Coronary artery (tissue), 2 donors: ENCODE measurements around the gene DCTN3.

Experiments used
- DNase-seq: peaks from one replicate; pipeline ENCODE4 v3.0.0-alpha.2; 2017; ENCODE audit warnings: low spot score
- H3K27ac ChIP-seq, 2 donors: fragments of 200-600 bp; sonication (generic); one replicate each; pipeline ENCODE4 v1.5.1; 2016 to 2019
- H3K4me3 ChIP-seq: fragments of 200-600 bp; sonication (generic); 2 replicates; pipeline ENCODE4 v1.5.1; 2016; ENCODE audit warnings: mild to moderate bottlenecking, moderate library complexity
- TF ChIP-seq, protein P1 (sequence below): fragments of 200-600 bp; sonication (generic); IDR thresholded peaks from one replicate; pipeline ENCODE4 v1.5.1; 2019; ENCODE audit warnings: antibody characterized with exemption

DCTN3 gene

DNA sequence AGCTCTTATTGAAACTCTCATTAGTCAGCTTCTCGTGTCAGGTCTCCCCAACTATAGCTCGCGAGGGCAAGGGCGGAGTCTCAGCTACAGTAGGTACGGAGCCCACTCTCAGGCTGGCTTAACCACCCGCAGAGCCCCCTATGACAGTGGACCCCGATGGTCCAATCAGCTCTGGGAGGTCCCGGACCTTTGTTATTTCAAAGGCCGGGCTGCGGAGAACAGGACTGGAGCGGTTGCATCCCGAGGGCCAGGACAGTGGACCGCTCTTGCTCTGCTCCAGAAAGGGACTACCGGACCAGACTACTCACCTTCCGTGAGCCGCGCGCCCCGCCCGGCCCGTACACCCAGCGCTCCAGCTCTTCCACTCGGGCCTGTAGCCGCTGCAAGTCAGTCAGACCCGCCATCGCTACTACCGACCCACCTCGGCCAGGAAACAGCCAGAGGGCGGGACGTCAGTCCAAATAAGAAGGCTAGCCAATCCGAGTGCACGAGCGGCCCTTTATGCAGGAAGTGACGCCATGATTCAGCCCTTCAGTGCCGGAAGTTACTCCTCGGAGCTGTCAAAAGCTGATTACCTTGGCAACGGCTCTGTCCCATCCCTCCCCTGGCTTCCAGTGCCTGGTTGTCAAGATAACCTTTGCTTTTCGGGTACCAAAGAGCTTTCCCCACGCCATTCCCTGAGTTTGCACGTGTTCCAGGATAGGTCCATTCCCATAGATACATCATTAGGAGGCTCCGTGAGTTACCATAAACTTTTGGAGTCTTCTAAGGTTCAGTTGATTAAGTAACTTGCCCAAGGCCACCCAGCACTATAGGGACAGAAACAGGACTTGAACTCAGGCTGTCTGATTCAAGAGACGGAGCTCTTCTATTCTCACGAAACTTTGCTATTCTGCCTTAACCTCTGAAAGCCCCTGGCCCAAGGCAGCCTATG is at the start of gene DCTN3:
Gene DCTN3, minus strand, starts transcription at position 435 of the 934 bp plus-strand sequence. Its CDS starts 31 bp downstream, at position 404.
- TF ChIP-seq, protein P1, sequence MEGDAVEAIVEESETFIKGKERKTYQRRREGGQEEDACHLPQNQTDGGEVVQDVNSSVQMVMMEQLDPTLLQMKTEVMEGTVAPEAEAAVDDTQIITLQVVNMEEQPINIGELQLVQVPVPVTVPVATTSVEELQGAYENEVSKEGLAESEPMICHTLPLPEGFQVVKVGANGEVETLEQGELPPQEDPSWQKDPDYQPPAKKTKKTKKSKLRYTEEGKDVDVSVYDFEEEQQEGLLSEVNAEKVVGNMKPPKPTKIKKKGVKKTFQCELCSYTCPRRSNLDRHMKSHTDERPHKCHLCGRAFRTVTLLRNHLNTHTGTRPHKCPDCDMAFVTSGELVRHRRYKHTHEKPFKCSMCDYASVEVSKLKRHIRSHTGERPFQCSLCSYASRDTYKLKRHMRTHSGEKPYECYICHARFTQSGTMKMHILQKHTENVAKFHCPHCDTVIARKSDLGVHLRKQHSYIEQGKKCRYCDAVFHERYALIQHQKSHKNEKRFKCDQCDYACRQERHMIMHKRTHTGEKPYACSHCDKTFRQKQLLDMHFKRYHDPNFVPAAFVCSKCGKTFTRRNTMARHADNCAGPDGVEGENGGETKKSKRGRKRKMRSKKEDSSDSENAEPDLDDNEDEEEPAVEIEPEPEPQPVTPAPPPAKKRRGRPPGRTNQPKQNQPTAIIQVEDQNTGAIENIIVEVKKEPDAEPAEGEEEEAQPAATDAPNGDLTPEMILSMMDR = no peak
- Histone ChIP-seq H3K4me3 (peak within 1 kb of the TSS; percentile 97), H3K27ac (peak within 1 kb of the TSS; percentile 26 to 72)
- DNase-seq = peak; percentile 96

DNA sequence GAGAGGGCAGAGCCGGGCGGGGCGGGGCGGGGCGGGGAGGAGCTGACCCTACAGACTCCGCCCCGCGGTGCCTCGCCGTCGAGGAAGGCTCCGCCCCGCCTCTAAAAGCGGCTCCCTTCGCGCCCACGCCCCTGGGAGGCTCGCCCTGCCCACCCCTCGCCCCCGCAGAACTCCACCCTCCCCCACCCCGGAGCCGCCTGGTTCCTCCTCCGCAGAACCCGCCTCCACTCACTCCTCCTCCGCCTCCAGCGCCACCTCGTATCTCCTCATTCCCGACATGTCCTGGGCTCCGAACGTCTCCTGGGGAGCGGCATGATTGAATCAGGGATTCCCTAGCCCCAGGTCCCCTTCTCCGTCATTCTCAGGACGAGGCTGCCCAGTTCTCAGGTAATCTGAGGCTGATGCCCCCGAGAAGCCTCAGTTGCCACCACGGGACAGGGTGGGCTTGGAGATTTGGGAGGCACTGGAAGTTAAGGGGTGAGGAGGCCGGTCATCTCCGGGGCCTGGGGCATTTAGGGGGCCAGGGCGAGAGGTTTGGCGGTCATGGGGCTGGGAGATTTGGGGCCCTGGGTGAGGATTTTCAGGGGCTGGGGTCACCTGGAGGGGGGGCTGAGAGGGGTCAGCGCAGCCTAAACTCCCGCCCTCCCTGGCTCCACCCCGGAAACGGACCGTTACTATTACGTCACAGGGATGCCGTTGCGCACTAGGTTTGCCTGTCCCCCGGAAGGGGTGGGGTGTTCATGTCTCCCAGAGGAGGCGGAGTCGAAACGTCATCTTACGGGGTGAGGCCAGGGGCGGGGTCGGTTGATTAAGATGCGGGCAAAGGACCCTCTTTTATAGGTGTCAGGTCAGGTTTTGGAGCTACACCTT is 45.3 kb upstream of the DCTN3 start:
- DNase-seq = peak; percentile 96
- Histone ChIP-seq H3K27ac (peak overlapping the region; percentile 98 to 100), H3K4me3 (peak overlapping the region; percentile 92)
- TF ChIP-seq, protein P1 = no peak

DNA sequence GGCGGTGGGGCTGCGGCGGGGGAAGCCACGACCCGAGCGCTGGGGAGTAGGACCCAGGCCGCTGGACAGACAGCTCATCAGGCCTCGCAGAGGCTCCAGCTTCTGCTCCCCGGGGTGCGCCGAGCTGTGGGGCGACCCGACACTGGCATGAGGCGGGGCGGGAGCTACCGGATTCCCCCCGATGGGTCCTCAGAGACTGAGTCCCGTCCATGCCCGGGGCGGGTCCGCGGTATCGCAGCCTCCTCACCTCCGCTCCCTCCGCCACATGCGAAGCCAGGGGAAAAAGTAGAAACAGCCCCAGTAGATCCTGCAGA is 44.7 kb upstream of the DCTN3 start:
- TF ChIP-seq, protein P1 = no peak
- Histone ChIP-seq H3K27ac (peak overlapping the region; percentile 98 to 100), H3K4me3 (peak overlapping the region; percentile 92)
- no peak for DNase-seq

DNA sequence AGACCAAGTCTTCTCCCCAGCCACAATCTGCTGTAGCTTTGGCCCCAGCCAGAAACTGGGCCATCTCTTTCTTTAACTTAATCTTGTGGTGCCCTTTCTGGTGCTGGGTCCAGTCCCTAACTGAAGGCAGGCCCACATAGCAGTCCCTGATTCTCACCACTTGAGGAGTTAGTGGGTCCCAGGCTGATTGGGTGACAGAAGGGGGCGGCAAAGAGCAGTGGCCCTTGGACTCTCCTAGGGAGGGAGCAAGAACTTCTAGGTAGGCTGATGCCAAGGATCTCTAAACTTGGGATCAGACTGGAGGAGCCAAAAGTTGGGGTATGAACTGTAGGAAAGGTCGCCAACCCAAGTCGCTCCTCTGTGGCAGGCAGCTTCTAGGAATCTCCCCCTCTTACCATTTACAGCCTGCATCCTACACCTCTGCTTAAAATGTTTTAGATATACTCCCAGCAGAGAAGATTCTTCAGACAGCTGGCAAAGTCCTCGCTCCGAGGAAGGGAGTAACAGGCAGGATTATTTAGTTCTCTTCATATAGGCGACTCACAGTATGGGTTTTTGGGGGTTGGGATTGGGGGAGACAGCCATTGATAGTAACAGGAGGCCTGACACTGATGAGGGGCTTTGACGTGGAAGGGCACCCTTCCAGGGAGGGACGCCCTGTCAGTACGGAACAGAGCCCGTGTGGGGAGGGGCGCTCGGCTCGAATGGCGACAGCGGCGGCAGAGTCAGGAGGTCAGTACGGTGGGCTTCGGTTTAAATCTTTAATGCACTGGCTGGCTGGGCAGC is 44.2 kb upstream of the DCTN3 start:
- peak overlapping the region; percentile 98 to 100 for H3K27ac ChIP-seq
- TF ChIP-seq, protein P1 = peak; percentile 66
- H3K4me3 ChIP-seq = peak overlapping the region; percentile 92
- DNase-seq = peak; percentile 91

DNA sequence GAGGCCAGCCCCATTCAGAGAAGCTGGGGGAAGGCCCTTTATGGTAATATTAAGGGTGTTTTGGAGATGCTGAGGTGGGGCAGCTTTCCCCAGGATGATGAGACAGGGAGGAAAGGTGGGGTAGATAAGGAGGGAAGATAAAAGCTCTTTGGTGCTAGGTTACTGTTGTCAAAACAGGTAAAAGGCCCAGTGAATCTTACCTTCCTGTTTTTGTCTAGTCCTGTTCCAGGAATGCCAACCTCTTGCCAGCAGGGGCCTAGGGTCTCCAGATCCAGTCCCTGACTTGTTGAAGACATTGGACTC is 43.0 kb upstream of the DCTN3 start:
- H3K27ac ChIP-seq = peak overlapping the region in 1 of 2 donors; percentile 100

More for the DNA sequence above, 43.0 kb upstream of the DCTN3 start:
- H3K4me3 ChIP-seq = no peak overlapping the region
- TF ChIP-seq, protein P1 = no peak
- no peak for DNase-seq
